ENCODE results near the gene TSPAN9. TPM values are rescaled to one million over a fixed set of nuclear protein-coding genes. Genes with fewer than 3 reads are reported as not detected.
"Not testable (repeated sequence)": the region's sequence is repeated elsewhere in the genome, so short reads cannot be mapped to it uniquely, and the experiment has no call there.

TSPAN9 gene
- total RNA-seq, 1 donor from 2014 or later = 31.7 TPM

DNA sequence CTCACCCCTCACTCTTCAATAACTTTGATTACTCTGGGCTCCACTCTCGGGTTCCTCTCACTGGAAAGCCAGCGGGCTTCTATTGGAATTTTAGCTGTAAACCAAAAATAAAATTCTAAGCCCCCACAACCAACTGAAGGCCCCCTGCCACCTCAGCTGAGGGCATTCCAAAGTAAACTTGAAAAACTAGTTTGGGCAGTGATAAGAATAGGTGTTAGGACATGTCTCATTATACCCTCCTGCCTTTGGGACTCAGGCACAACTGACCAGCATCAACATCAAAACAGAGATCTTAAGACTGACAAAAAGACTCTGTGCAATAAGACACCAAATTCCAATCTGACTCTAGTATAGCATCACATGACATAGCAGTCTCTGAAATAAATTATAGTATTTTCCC is 11.9 kb upstream of the TSPAN9 start:
- DNase-seq (ENCODE audit: extremely low spot score, unreplicated experiment) = no peak
- TF ChIP-seq, protein P1, sequence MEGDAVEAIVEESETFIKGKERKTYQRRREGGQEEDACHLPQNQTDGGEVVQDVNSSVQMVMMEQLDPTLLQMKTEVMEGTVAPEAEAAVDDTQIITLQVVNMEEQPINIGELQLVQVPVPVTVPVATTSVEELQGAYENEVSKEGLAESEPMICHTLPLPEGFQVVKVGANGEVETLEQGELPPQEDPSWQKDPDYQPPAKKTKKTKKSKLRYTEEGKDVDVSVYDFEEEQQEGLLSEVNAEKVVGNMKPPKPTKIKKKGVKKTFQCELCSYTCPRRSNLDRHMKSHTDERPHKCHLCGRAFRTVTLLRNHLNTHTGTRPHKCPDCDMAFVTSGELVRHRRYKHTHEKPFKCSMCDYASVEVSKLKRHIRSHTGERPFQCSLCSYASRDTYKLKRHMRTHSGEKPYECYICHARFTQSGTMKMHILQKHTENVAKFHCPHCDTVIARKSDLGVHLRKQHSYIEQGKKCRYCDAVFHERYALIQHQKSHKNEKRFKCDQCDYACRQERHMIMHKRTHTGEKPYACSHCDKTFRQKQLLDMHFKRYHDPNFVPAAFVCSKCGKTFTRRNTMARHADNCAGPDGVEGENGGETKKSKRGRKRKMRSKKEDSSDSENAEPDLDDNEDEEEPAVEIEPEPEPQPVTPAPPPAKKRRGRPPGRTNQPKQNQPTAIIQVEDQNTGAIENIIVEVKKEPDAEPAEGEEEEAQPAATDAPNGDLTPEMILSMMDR (conservative IDR thresholded peaks at IDR 0.05) = no peak
- H3K27ac Mint-ChIP-seq = peak overlapping the region; percentile 39
- H3K4me3 Mint-ChIP-seq = no peak overlapping the region
- no peaks in the 10 kb centered on the region for H3K4me1 Mint-ChIP-seq (ENCODE audit: unreplicated experiment)
- H3K9me3 Mint-ChIP-seq = peaks cover 5% of the 10 kb centered on the region
- peaks cover 4% of the 10 kb centered on the region for H3K36me3 Mint-ChIP-seq
- peaks cover 20% of the 10 kb centered on the region for H3K27me3 Mint-ChIP-seq

DNA sequence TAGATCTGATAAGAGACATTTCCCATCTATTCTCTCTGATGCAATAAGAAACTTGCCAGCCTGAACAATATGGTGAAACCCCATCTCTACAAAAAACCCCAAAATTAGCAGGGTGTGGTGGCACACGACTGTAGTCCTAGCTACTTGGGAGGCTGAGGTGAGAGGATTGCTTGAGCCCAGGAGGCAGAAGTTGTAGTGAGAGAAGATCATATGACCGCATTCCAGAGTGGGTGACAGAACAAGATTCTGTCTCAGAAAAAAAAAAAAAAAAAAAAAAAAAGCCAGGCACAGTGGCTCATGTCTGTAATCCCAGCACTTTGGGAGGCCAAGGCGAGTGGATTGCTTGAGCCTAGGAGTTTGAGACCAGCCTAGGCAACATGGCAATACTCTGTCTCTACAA is 11.3 kb upstream of the TSPAN9 start:
- H3K36me3 Mint-ChIP-seq; H3K4me3 Mint-ChIP-seq; H3K9me3 Mint-ChIP-seq; DNase-seq (ENCODE audit: extremely low spot score, unreplicated experiment); H3K4me1 Mint-ChIP-seq (ENCODE audit: unreplicated experiment): not testable (repeated sequence)
- peaks cover 17% of the 10 kb centered on the region for H3K27me3 Mint-ChIP-seq
- H3K27ac Mint-ChIP-seq = peak overlapping the region; percentile 39

DNA sequence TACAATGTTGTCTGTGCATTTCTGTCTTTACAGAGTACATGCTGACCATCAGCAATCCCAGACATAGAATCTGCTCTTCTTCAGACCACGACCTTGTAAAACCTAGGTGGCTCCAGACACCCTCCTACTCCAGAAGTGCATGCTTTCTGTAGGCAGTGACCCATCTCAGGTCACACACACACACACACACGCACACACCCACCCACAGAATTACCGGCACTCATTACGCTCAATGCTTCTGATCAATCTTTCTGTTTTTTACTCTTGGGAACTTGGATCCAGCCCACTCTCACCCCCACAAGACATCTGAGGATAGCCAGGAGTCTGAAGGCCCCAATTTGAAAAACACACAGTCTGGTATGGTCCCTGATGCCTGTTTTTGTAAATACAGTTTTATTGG is 7.5 kb upstream of the TSPAN9 start:
- Mint-ChIP-seq H3K9me3 (no peaks in the 10 kb centered on the region), H3K4me1 (ENCODE audit: unreplicated experiment) (peaks cover 9% of the 10 kb centered on the region), H3K36me3 (no peaks in the 10 kb centered on the region), H3K27me3 (peaks cover 5% of the 10 kb centered on the region), H3K27ac (no peak overlapping the region), H3K4me3 (no peak overlapping the region)
- TF ChIP-seq, protein P1 (conservative IDR thresholded peaks at IDR 0.05) = no peak
- no peak for DNase-seq (ENCODE audit: extremely low spot score, unreplicated experiment)

DNA sequence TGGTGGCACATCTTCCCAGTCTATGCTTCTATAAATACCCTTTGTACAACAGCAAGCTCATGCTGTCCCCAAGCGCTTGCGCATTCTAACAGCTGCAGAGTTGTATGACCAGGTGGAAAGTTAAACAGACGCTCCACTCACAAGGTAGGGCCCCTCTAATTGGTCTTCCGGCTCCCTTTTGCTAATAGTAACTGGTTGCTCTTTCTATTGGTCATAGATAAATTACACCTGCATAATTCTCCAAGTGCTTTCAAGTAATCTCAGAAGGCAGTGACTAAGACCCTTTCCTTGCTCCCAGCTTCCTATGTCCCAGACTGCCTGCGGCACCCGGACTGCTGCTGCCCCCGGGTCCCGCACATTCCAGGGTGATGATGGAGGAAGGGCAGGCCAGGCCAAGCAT is 6.1 kb upstream of the TSPAN9 start:
- peaks cover 5% of the 10 kb centered on the region for H3K27me3 Mint-ChIP-seq
- H3K9me3 Mint-ChIP-seq = no peaks in the 10 kb centered on the region
- no peak overlapping the region for H3K27ac Mint-ChIP-seq
- H3K36me3 Mint-ChIP-seq = no peaks in the 10 kb centered on the region
- DNase-seq (ENCODE audit: extremely low spot score, unreplicated experiment) = no peak
- TF ChIP-seq, protein P1 (conservative IDR thresholded peaks at IDR 0.05) = no peak
- H3K4me3 Mint-ChIP-seq = no peak overlapping the region
- H3K4me1 Mint-ChIP-seq (ENCODE audit: unreplicated experiment) = peaks cover 9% of the 10 kb centered on the region

DNA sequence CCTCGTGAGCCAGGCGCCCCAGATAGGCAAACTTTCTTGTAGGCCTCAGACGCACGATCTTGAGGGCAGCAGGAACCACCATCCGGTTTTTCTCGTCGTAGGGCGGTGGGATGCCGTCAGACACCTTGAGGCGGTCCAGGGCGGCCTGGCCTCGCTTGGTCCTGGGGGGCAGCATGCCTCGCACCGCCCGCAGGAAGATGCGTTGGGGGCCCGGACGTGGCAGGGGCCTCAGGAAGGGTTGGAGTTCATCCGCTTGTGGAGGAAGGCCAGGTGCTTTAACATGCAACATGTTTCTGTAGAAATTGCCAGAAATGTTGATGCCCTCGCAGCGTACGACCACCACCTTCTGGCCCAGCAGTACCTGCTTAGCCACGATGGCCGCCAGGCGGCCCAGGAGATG is 5.5 kb upstream of the TSPAN9 start:
- H3K36me3 Mint-ChIP-seq = no peaks in the 10 kb centered on the region
- H3K27ac Mint-ChIP-seq = no peak overlapping the region
- no peak for DNase-seq (ENCODE audit: extremely low spot score, unreplicated experiment)
- TF ChIP-seq, protein P1 (conservative IDR thresholded peaks at IDR 0.05) = no peak
- H3K4me3 Mint-ChIP-seq = no peak overlapping the region
- no peaks in the 10 kb centered on the region for H3K9me3 Mint-ChIP-seq
- H3K27me3 Mint-ChIP-seq = peaks cover 5% of the 10 kb centered on the region
- peaks cover 9% of the 10 kb centered on the region for H3K4me1 Mint-ChIP-seq (ENCODE audit: unreplicated experiment)

DNA sequence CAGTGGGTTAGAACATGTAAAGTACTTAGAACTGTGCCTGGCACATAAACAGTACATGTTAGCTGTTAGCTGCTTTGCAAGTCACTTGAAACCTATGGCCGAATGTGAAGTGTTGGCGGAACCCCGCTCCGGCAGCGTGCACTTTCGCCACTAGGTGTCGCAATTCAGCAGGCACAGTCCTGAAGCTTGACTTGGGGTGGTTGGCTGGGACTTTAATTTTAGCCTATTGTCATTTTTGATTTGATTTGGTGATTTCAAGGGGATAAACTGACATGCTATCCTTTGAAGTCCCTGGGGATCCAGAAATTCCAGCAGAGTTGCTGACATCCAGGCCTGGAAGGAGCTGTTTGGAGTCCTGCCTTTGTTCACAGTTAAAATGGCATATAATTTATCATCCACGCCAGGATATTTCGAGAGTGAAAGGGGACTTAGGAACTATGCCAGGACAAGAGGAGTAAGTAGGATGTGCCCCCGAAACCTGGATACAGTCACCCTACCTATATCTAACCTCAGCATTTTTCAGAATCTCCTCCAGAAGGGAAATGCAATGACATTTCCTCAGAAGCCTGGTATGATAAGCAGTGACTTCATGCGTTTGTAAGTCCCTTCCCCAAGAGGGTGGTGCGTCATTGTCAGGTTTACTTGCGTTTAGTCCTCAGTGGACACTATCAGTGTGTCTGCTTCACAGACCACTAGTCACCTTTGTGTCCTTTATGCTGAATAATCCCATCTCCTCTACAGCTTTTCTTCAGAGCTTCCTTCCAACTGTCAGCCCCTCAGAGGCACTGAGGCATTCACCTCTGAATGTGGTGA is 3.5 kb upstream of the TSPAN9 start:
- Mint-ChIP-seq H3K27me3 (peaks cover 5% of the 10 kb centered on the region), H3K9me3 (no peaks in the 10 kb centered on the region), H3K36me3 (peaks cover 5% of the 10 kb centered on the region), H3K4me3 (peak overlapping the region; percentile 61), H3K27ac (peak overlapping the region; percentile 62), H3K4me1 (ENCODE audit: unreplicated experiment) (peaks cover 18% of the 10 kb centered on the region)
- TF ChIP-seq, protein P1 (conservative IDR thresholded peaks at IDR 0.05) = peak; percentile 99
- DNase-seq (ENCODE audit: extremely low spot score, unreplicated experiment) = peak; percentile 89

Data from type B pancreatic cell (in vitro differentiated cells).